ENCODE data around the gene CLOCK.
A peak's percentile ranks its signal among the peaks of the same experiment; 100 is the strongest.

Gene CLOCK

DNA sequence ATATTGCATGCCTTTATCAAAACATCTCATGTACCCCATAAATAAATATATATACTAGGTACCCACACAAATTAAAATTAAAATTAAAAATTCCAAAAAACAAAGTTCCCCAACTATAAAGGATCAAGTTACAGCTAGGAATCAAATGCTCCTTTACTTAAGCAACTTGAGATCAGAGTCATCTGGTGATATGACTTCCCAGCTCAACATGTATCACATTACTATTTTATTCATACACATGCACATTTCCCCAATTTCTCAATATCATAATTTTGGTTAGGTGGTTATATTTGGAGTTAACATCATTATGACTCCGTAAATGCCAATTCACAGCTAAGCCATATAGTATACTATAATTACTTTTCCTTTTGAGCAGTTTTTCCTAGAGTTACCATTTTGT is 60.9 kb downstream of the CLOCK start:
- DNase-seq (ENCODE audit: low spot score) = no peak
- Mint-ChIP-seq H3K27ac (no peak overlapping the region), H3K4me1 (ENCODE audit: low read depth) (no peaks in the 10 kb centered on the region), H3K27me3 (ENCODE audit: low read depth) (no peaks in the 10 kb centered on the region), H3K36me3 (ENCODE audit: low read depth) (no peaks in the 10 kb centered on the region), H3K4me3 (no peak overlapping the region), H3K9me3 (no peaks in the 10 kb centered on the region)

GRCh38 chr4:55483315-55483714 is 63.4 kb downstream of the CLOCK start:
- H3K27me3 Mint-ChIP-seq (ENCODE audit: low read depth) = no peaks in the 10 kb centered on the region
- H3K4me3 Mint-ChIP-seq = no peak overlapping the region
- H3K27ac Mint-ChIP-seq = no peak overlapping the region
- no peaks in the 10 kb centered on the region for H3K36me3 Mint-ChIP-seq (ENCODE audit: low read depth)
- H3K4me1 Mint-ChIP-seq (ENCODE audit: low read depth) = no peaks in the 10 kb centered on the region
- H3K9me3 Mint-ChIP-seq = no peaks in the 10 kb centered on the region
- DNase-seq (ENCODE audit: low spot score) = no peak

- H3K9me3 Mint-ChIP-seq = no peaks in the 10 kb centered on the region
- H3K36me3 Mint-ChIP-seq (ENCODE audit: low read depth) = peaks cover 15% of the 10 kb centered on the region
- peak; percentile 30 for DNase-seq (ENCODE audit: low spot score)
- H3K27me3 Mint-ChIP-seq (ENCODE audit: low read depth) = no peaks in the 10 kb centered on the region
- H3K4me3 Mint-ChIP-seq = no peak overlapping the region
- no peak overlapping the region for H3K27ac Mint-ChIP-seq
- H3K4me1 Mint-ChIP-seq (ENCODE audit: low read depth) = peaks cover 9% of the 10 kb centered on the region
Observed at GRCh38 chr4:55475394-55476243, 71.1 kb downstream of the CLOCK start.

DNA sequence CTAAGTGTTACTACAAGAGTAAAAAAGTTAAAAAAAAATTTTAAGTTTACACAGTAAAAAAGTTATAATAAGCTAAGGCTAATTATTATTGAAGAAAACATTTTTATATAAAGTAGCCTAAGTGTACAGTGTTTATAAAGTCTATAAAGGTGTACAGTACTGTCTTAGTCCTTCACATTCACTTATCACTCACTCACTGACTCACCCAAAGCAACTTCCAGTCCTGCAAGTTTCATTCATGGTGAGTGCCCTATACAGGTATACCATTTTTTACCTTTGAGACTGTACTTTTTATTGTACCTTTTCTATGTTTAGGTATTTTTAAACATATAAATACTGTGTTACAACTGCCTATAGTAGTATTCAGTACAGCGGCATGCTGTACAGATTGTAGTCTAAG is 76.7 kb downstream of the CLOCK start:
- Mint-ChIP-seq H3K27me3 (ENCODE audit: low read depth) (no peaks in the 10 kb centered on the region), H3K4me3 (no peak overlapping the region), H3K9me3 (peaks cover 4% of the 10 kb centered on the region), H3K4me1 (ENCODE audit: low read depth) (peaks cover 2% of the 10 kb centered on the region), H3K27ac (no peak overlapping the region), H3K36me3 (ENCODE audit: low read depth) (peaks cover 17% of the 10 kb centered on the region)
- DNase-seq (ENCODE audit: low spot score) = no peak

- no peak overlapping the region for H3K27ac Mint-ChIP-seq
- no peaks in the 10 kb centered on the region for H3K27me3 Mint-ChIP-seq (ENCODE audit: low read depth)
- peaks cover 4% of the 10 kb centered on the region for H3K9me3 Mint-ChIP-seq
- no peak overlapping the region for H3K4me3 Mint-ChIP-seq
- no peak for DNase-seq (ENCODE audit: low spot score)
- peaks cover 7% of the 10 kb centered on the region for H3K36me3 Mint-ChIP-seq (ENCODE audit: low read depth)
- no peaks in the 10 kb centered on the region for H3K4me1 Mint-ChIP-seq (ENCODE audit: low read depth)
Observed at GRCh38 chr4:55468724-55469123, 78.0 kb downstream of the CLOCK start.

GRCh38 chr4:55466001-55466400 is 80.7 kb downstream of the CLOCK start:
- peaks cover 4% of the 10 kb centered on the region for H3K9me3 Mint-ChIP-seq
- H3K27ac Mint-ChIP-seq = no peak overlapping the region
- H3K27me3 Mint-ChIP-seq (ENCODE audit: low read depth) = no peaks in the 10 kb centered on the region
- DNase-seq (ENCODE audit: low spot score) = no peak
- no peaks in the 10 kb centered on the region for H3K4me1 Mint-ChIP-seq (ENCODE audit: low read depth)
- no peak overlapping the region for H3K4me3 Mint-ChIP-seq
- peaks cover 7% of the 10 kb centered on the region for H3K36me3 Mint-ChIP-seq (ENCODE audit: low read depth)

DNA sequence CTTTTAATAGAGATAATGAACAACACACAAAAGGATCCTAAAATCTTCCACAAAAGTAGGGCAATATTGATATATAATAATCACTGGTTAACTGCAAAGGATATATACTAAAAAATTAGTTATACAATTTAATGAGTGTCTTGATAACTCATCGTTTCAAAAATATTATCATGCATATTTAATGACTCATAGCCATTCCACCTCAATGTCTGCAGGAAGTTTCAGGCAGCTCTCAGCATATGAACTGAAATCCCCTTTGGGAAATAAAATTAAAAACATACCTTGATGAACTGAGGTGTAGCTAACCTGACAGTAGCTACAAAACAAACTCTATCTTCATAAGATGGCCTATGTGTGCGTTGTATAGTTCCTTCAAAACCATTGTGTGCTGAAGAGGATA is 88.1 kb downstream of the CLOCK start:
- H3K36me3 Mint-ChIP-seq (ENCODE audit: low read depth) = no peaks in the 10 kb centered on the region
- H3K9me3 Mint-ChIP-seq = no peaks in the 10 kb centered on the region
- DNase-seq (ENCODE audit: low spot score) = no peak

DNA sequence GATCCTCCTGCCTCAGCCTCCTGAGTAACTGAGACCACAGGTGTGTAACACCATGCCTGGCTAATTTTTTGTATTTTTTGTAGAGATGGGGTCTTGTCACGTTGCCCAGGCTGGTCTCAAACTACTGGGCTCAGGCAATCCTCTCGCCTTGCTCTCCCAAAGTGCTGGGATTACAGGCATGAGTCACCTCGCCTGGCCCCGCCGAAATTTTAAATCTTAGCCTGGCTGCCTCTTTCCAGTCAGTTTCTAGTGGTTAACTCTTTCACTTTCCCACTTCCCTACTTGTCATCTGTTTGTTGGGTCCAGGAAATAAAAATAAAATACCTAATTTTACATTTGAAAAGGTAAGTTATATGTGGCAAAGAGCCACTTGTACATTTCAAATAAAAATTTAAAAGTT is 88.5 kb downstream of the CLOCK start:
- no peak for DNase-seq (ENCODE audit: low spot score)
- Mint-ChIP-seq H3K9me3 (no peaks in the 10 kb centered on the region), H3K27me3 (ENCODE audit: low read depth) (no peaks in the 10 kb centered on the region), H3K27ac (no peak overlapping the region), H3K36me3 (ENCODE audit: low read depth) (no peaks in the 10 kb centered on the region), H3K4me3 (no peak overlapping the region), H3K4me1 (ENCODE audit: low read depth) (no peaks in the 10 kb centered on the region)

More for the DNA sequence above, 88.1 kb downstream of the CLOCK start:
- Mint-ChIP-seq H3K4me1 (ENCODE audit: low read depth) (no peaks in the 10 kb centered on the region), H3K27ac (no peak overlapping the region), H3K4me3 (no peak overlapping the region), H3K27me3 (ENCODE audit: low read depth) (no peaks in the 10 kb centered on the region)

- peaks cover 18% of the 10 kb centered on the region for H3K36me3 Mint-ChIP-seq (ENCODE audit: low read depth)
- H3K4me3 Mint-ChIP-seq = no peak overlapping the region
- no peaks in the 10 kb centered on the region for H3K27me3 Mint-ChIP-seq (ENCODE audit: low read depth)
- no peak overlapping the region for H3K27ac Mint-ChIP-seq
- DNase-seq (ENCODE audit: low spot score) = no peak
- peaks cover 5% of the 10 kb centered on the region for H3K4me1 Mint-ChIP-seq (ENCODE audit: low read depth)
- no peaks in the 10 kb centered on the region for H3K9me3 Mint-ChIP-seq
Observed at GRCh38 chr4:55450566-55450965, 96.1 kb downstream of the CLOCK start.

GRCh38 chr4:55447831-55448230 is 98.9 kb downstream of the CLOCK start:
- Mint-ChIP-seq H3K36me3 (ENCODE audit: low read depth) (peaks cover 18% of the 10 kb centered on the region), H3K27ac (no peak overlapping the region), H3K9me3 (no peaks in the 10 kb centered on the region), H3K4me1 (ENCODE audit: low read depth) (peaks cover 5% of the 10 kb centered on the region), H3K4me3 (no peak overlapping the region), H3K27me3 (ENCODE audit: low read depth) (no peaks in the 10 kb centered on the region)
- no peak for DNase-seq (ENCODE audit: low spot score)

DNA sequence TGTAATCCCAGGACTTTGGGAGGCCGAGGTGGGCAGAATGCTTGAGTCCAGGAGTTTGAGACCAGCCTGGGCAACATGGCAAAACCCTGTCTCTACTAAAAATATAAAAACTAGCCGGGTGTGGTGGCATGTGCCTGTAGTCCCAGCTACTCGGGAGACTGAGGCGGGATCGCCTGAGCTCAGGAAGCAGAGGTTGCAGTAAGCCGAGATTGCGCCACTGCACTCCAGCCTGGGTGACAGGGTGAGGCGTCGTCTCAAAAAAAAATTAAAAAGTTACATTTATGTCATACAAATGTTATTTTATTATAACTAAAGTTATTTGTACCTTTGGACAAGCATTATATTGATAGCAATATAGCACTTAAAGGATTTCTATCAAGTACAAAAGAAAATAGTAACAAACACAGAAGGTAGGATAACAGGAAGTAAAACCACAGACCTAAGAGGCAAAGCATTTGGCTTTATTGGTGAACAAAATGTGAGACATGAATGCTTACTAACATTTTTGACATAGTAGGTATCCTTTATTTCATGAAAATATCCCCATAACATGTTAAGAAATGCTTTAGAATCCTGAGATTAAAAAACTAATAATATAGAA is 99.5 kb downstream of the CLOCK start:
- no peaks in the 10 kb centered on the region for H3K9me3 Mint-ChIP-seq
- no peak for DNase-seq (ENCODE audit: low spot score)
- no peak overlapping the region for H3K4me3 Mint-ChIP-seq
- peaks cover 8% of the 10 kb centered on the region for H3K4me1 Mint-ChIP-seq (ENCODE audit: low read depth)
- no peaks in the 10 kb centered on the region for H3K27me3 Mint-ChIP-seq (ENCODE audit: low read depth)
- H3K36me3 Mint-ChIP-seq (ENCODE audit: low read depth) = peaks cover 18% of the 10 kb centered on the region
- no peak overlapping the region for H3K27ac Mint-ChIP-seq

- H3K9me3 Mint-ChIP-seq = no peaks in the 10 kb centered on the region
- DNase-seq (ENCODE audit: low spot score) = no peak
- no peak overlapping the region for H3K4me3 Mint-ChIP-seq
- H3K4me1 Mint-ChIP-seq (ENCODE audit: low read depth) = peaks cover 8% of the 10 kb centered on the region
- peaks cover 19% of the 10 kb centered on the region for H3K36me3 Mint-ChIP-seq (ENCODE audit: low read depth)
- no peaks in the 10 kb centered on the region for H3K27me3 Mint-ChIP-seq (ENCODE audit: low read depth)
- no peak overlapping the region for H3K27ac Mint-ChIP-seq
Observed at GRCh38 chr4:55446578-55446922, 100.2 kb downstream of the CLOCK start.

DNA sequence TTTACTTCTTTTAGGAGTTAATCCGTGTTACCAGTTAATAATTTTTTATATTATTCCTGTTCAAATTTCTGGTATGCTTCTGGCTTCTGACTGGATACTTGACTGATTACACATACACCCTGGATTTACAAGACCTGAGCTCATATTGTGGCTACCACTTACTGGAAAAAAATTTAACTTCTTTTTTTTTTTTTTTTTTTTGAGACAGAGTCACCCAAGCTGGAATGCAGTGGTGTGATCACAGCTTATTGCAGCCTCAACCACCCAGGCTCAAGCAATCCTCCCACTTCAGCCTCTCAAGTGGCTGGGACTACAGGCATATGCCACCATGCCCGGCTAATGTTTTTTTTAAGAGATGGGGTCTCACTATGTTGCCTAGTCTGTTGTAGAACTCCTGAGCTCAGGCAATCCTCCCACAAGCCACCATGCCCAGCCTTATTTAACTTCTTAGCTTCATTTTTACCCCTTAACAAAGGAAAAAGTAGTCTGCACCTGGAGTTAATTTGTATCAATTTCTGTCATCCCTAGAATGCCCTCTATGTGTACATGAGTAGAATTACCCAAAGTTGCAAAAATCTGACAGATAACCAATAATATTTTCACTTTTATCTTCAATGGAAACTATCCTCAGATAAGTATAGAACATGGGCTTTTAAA is 100.7 kb downstream of the CLOCK start:
- no peak for DNase-seq (ENCODE audit: low spot score)
- Mint-ChIP-seq H3K9me3 (no peaks in the 10 kb centered on the region), H3K27me3 (ENCODE audit: low read depth) (no peaks in the 10 kb centered on the region), H3K4me1 (ENCODE audit: low read depth) (peaks cover 8% of the 10 kb centered on the region), H3K27ac (no peak overlapping the region), H3K4me3 (no peak overlapping the region), H3K36me3 (ENCODE audit: low read depth) (peaks cover 18% of the 10 kb centered on the region)

DNA sequence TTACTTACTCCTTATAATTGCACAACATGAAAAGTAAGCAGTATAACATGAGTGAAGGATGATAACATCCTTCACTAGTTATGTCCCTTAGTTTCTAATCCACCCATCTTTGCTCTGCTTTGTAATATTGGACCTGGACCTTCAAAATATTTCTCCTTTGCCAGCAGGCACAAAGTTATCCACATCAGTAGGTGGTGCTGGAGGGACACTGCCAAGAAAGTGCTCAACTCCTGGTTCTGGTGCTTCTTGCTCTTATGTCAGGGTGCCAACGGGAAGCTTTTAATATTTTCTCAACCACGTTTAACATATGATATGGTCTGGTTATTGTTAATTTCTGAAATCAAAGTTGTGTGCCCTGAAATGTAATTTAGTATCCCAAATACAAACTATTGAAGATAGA is 101.9 kb downstream of the CLOCK start:
- no peak overlapping the region for H3K27ac Mint-ChIP-seq
- no peak for DNase-seq (ENCODE audit: low spot score)
- no peaks in the 10 kb centered on the region for H3K9me3 Mint-ChIP-seq
- H3K4me3 Mint-ChIP-seq = no peak overlapping the region
- no peaks in the 10 kb centered on the region for H3K27me3 Mint-ChIP-seq (ENCODE audit: low read depth)
- H3K36me3 Mint-ChIP-seq (ENCODE audit: low read depth) = peaks cover 20% of the 10 kb centered on the region
- H3K4me1 Mint-ChIP-seq (ENCODE audit: low read depth) = peaks cover 8% of the 10 kb centered on the region
